IMR-90 (cell line): Measurements from ENCODE around the gene NAT10.

Source experiments
- CTCF ChIP-seq: conservative IDR thresholded peaks from 2 replicates; pipeline ENCODE4 v1.5.1; 2012; ENCODE audit warnings: mild to moderate bottlenecking, low read depth, low read length, improper control_type of control experiment
- ELK1 ChIP-seq: fragments of 150-350 bp; IDR thresholded peaks from 2 replicates; pipeline ENCODE4 v1.6.1; 2016; ENCODE audit warnings: low read depth, mild to moderate bottlenecking, low read length, moderate library complexity, borderline replicate concordance
- POLR2A ChIP-seq: IDR thresholded peaks from 2 replicates; pipeline ENCODE4 v1.6.1; 2012; ENCODE audit warnings: mild to moderate bottlenecking, low read depth, low read length
- USF2 ChIP-seq: fragments of 150-350 bp; IDR thresholded peaks from 2 replicates; pipeline ENCODE4 v1.6.1; 2017; ENCODE audit warnings: mild to moderate bottlenecking, antibody characterized with exemption, low read length, low read depth

- no peak for TF ChIP-seq USF2
- no peak for TF ChIP-seq ELK1
- TF ChIP-seq CTCF = no peak
- no peak for TF ChIP-seq POLR2A
Measured at GRCh38 chr11:34145847-34146381, 40.5 kb downstream of the NAT10 start.
